Measurements from ENCODE around the gene FALEC.

DNA sequence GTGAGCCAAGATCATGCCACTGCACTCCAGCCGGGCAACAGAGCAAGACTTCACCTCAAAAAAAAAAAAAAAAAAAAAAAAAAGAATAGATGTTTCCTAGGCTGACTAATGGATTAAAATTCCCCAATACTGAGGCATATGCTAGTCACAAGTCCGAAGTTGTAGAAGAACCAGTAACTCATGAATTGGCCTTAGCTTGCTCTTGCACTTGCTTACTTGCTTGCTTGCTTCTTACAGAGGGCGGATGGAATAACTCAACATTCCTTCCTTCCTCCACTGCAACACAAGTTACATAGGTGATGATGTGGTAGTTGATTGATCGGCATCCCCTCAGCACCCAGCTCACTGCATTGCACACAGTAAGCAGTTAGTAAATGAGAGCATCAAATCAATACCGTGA is 31.1 kb upstream of the FALEC start:
- TF ChIP-seq, protein P1, sequence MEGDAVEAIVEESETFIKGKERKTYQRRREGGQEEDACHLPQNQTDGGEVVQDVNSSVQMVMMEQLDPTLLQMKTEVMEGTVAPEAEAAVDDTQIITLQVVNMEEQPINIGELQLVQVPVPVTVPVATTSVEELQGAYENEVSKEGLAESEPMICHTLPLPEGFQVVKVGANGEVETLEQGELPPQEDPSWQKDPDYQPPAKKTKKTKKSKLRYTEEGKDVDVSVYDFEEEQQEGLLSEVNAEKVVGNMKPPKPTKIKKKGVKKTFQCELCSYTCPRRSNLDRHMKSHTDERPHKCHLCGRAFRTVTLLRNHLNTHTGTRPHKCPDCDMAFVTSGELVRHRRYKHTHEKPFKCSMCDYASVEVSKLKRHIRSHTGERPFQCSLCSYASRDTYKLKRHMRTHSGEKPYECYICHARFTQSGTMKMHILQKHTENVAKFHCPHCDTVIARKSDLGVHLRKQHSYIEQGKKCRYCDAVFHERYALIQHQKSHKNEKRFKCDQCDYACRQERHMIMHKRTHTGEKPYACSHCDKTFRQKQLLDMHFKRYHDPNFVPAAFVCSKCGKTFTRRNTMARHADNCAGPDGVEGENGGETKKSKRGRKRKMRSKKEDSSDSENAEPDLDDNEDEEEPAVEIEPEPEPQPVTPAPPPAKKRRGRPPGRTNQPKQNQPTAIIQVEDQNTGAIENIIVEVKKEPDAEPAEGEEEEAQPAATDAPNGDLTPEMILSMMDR (IDR thresholded peaks at IDR 0.05; ENCODE audit: poor library complexity, severe bottlenecking) = no peak
- TF ChIP-seq POLR2AphosphoS5 (IDR thresholded peaks at IDR 0.05) (no peak), EZH2 (IDR thresholded peaks at IDR 0.05; ENCODE audit: borderline replicate concordance, insufficient read depth, low read length, poor library complexity, severe bottlenecking) (no peak), TAF1 (IDR thresholded peaks at IDR 0.05; ENCODE audit: low read depth) (no peak), SMC3 (conservative IDR thresholded peaks at IDR 0.05; ENCODE audit: poor library complexity) (no peak), EP300 (conservative IDR thresholded peaks at IDR 0.05; ENCODE audit: poor library complexity, severe bottlenecking) (no peak), MXI1 (conservative IDR thresholded peaks at IDR 0.05; ENCODE audit: poor library complexity, severe bottlenecking) (no peak), RAD21 (conservative IDR thresholded peaks at IDR 0.05) (no peak)
- TF ChIP-seq, protein P2, sequence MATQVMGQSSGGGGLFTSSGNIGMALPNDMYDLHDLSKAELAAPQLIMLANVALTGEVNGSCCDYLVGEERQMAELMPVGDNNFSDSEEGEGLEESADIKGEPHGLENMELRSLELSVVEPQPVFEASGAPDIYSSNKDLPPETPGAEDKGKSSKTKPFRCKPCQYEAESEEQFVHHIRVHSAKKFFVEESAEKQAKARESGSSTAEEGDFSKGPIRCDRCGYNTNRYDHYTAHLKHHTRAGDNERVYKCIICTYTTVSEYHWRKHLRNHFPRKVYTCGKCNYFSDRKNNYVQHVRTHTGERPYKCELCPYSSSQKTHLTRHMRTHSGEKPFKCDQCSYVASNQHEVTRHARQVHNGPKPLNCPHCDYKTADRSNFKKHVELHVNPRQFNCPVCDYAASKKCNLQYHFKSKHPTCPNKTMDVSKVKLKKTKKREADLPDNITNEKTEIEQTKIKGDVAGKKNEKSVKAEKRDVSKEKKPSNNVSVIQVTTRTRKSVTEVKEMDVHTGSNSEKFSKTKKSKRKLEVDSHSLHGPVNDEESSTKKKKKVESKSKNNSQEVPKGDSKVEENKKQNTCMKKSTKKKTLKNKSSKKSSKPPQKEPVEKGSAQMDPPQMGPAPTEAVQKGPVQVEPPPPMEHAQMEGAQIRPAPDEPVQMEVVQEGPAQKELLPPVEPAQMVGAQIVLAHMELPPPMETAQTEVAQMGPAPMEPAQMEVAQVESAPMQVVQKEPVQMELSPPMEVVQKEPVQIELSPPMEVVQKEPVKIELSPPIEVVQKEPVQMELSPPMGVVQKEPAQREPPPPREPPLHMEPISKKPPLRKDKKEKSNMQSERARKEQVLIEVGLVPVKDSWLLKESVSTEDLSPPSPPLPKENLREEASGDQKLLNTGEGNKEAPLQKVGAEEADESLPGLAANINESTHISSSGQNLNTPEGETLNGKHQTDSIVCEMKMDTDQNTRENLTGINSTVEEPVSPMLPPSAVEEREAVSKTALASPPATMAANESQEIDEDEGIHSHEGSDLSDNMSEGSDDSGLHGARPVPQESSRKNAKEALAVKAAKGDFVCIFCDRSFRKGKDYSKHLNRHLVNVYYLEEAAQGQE (IDR thresholded peaks at IDR 0.05; ENCODE audit: borderline replicate concordance) = no peak
